GM12878 (cell line): ENCODE data around the gene UBE2E1. TPM values are rescaled to one million over a fixed set of nuclear protein-coding genes. Genes with fewer than 3 reads are reported as not detected.

Source experiments
- ATAC-seq: fragments of 200-7000 bp; cut with Tn5 transposase; 3 replicates; pipeline ENCODE4 v1.9.1; 2020; ENCODE audit warnings: mild to moderate bottlenecking, moderate library complexity
- BruUV-seq: library from RNA; stranded (reverse); fragments of 400-500 nt; replicated peaks from 2 replicates; lab custom pipeline; 2021; lab: Mats Ljungman, UMichigan
- CTCF ChIA-PET: fragments of 300-600 bp; sonication (Branson Sonifier 250); formaldehyde crosslinking; extraction: SDS; loops from one replicate; lab custom pipeline; 2021; ENCODE audit warnings: inconsistent platforms; lab: Yijun Ruan, JAX
- POLR2A ChIA-PET: fragments of 350-600 bp; formaldehyde crosslinking; extraction: SDS; loops from one replicate; lab custom pipeline; 2021; ENCODE audit warnings: inconsistent platforms; lab: Charles Lee
- RAD21 ChIA-PET: fragments of 300-600 bp; sonication (Branson Sonifier 250); formaldehyde crosslinking; loops from one replicate; lab custom pipeline; 2023; ENCODE audit warnings: antibody characterized with exemption; ENCODE audit not compliant: unreplicated experiment; lab: Charles Lee
- SMC1A ChIA-PET: fragments of 300-600 bp; sonication (Branson Sonifier 250); formaldehyde crosslinking; loops from one replicate; lab custom pipeline; 2023; ENCODE audit not compliant: unreplicated experiment, uncharacterized antibody; lab: Charles Lee
- DNase-seq: peaks from one replicate; pipeline ENCODE4 v3.0.0-alpha.2; 2011; ENCODE audit warnings: low read depth, low spot score
- FAIRE-seq: peaks from 3 replicates; lab custom pipeline; 2011; peaks lifted over from hg19 to GRCh38; lab: Jason Lieb, UNC
- H2AFZ ChIP-seq: 2 replicates; pipeline ENCODE4 v1.6.0; 2011; ENCODE audit warnings: low read depth, low read length, control low read depth; ENCODE audit not compliant: control insufficient read depth
- H3K27ac ChIP-seq: 2 replicates; pipeline ENCODE4 v1.5.1; 2011; ENCODE audit warnings: control low read depth; ENCODE audit not compliant: control insufficient read depth, insufficient read depth
- H3K27me3 ChIP-seq, 2 experiments: replicated peaks in 1 of 2; 2 replicates each; pipeline versions ENCODE4 v1.6.0 to v1.6.1; 2011; ENCODE audit warnings: low read length in 1 of 2; ENCODE audit not compliant: control insufficient read depth in 2 of 2, insufficient read depth in 2 of 2
- H3K36me3 ChIP-seq, 2 experiments: 2 replicates each; pipeline ENCODE4 v1.5.1; 2011; ENCODE audit warnings: low read length in 1 of 2; ENCODE audit not compliant: control insufficient read depth in 2 of 2, insufficient read depth in 2 of 2
- H3K4me1 ChIP-seq: 2 replicates; pipeline ENCODE4 v1.6.1; 2011; ENCODE audit warnings: mild to moderate bottlenecking, low read length, moderate library complexity, mixed read lengths; ENCODE audit not compliant: control insufficient read depth, insufficient read depth
- H3K4me2 ChIP-seq: 2 replicates; pipeline ENCODE4 v1.6.0; 2011; ENCODE audit warnings: control low read depth; ENCODE audit not compliant: control insufficient read depth, insufficient read depth
- H3K4me3 ChIP-seq: fragments of 200-600 bp; sonication (generic); 2 replicates; pipeline ENCODE4 v1.5.1; 2016
- H3K79me2 ChIP-seq: 2 replicates; pipeline ENCODE4 v1.6.0; 2011; ENCODE audit warnings: low read length; ENCODE audit not compliant: control insufficient read depth, insufficient read depth
- H3K9ac ChIP-seq: 2 replicates; pipeline ENCODE4 v1.8.0; 2011; ENCODE audit warnings: low read length, control low read depth, mixed read lengths; ENCODE audit not compliant: control insufficient read depth, insufficient read depth
- H3K9me3 ChIP-seq: replicated peaks from 3 replicates; pipeline ENCODE4 v1.5.1; 2011; ENCODE audit warnings: mild to moderate bottlenecking, low read length; ENCODE audit not compliant: control insufficient read depth, insufficient read depth
- H4K20me1 ChIP-seq: 2 replicates; pipeline ENCODE4 v1.6.0; 2011; ENCODE audit not compliant: control insufficient read depth, insufficient read depth
- BCL3 ChIP-seq: IDR thresholded peaks from 2 replicates; pipeline ENCODE4 v1.6.1; 2011; ENCODE audit warnings: borderline replicate concordance, low read depth, mild to moderate bottlenecking, moderate library complexity, low read length; ENCODE audit not compliant: insufficient read depth, poor library complexity, severe bottlenecking
- JUND ChIP-seq: IDR thresholded peaks from 2 replicates; pipeline ENCODE4 v1.6.1; 2012; ENCODE audit warnings: low read depth, mild to moderate bottlenecking, low read length, improper control_type of control experiment, moderate library complexity
- KDM1A ChIP-seq: fragments of 200-600 bp; sonication (generic); IDR thresholded peaks from 2 replicates; pipeline ENCODE4 v1.6.1; 2016; ENCODE audit warnings: borderline replicate concordance
- NR2C2 ChIP-seq: IDR thresholded peaks from 2 replicates; pipeline ENCODE4 v1.6.1; 2011; ENCODE audit warnings: borderline replicate concordance, low read depth; ENCODE audit not compliant: control insufficient read depth, insufficient read length
- POU2F2 ChIP-seq: IDR thresholded peaks from 3 replicates; pipeline ENCODE4 v1.6.1; 2011; ENCODE audit warnings: low read depth, mild to moderate bottlenecking, low read length, borderline replicate concordance
- SIX5 ChIP-seq: IDR thresholded peaks from 2 replicates; pipeline ENCODE4 v1.6.1; 2011; ENCODE audit warnings: mild to moderate bottlenecking, low read depth, low read length, moderate library complexity; ENCODE audit not compliant: severe bottlenecking
- WGBS: methylation state at CpG from one replicate; pipeline ENCODE4 v1.1.6; 2016; ENCODE audit warnings: low lambda C conversion rate; ENCODE audit not compliant: insufficient replicate concordance, insufficient coverage; ENCODE audit errors: missing lambda C conversion rate; 5-methylcytosine and 5-hydroxymethylcytosine counted together
- in situ Hi-C: fragments of 300-500 bp; cut with MboI; formaldehyde crosslinking; loops from 9 replicates; pipeline ENCODE4 v1.14.3; 2018; ENCODE audit warnings: mixed read lengths
- intact Hi-C: fragments of 100-400 bp; cut with micrococcal nuclease; formaldehyde crosslinking; loops from one replicate; pipeline ENCODE4 v1.14.2; 2022; ENCODE audit not compliant: unreplicated experiment
- polyA plus RNA-seq, 11 experiments: library from polyadenylated mRNA; depleted of rRNA in 4 of 11; unstranded in 6 of 11; stranded (reverse) in 5 of 11; fragments of >200 nt; fragmentation: Nextera tagmentation in 4 of 11; fragmentation: Illumina TruSeq in 1 of 11; extraction: Ambion mirVana in 4 of 11; extraction: Trizol in 1 of 11; gene quantifications; 1 replicate in 1 of 11; 2 replicates in 10 of 11; pipeline versions ENCODE4 v1.2.1 to v1.2.3, GENCODE V29; 2011 to 2016; ENCODE audit warnings: inconsistent platforms in 2 of 11, missing spikeins in 2 of 11, low read depth in 1 of 11
- total RNA-seq, 4 experiments: library from RNA; depleted of rRNA in 3 of 4; stranded (reverse); fragments of >200 nt in 3 of 4; fragmentation: Illumina TruSeq in 1 of 4; extraction: Trizol in 1 of 4; gene quantifications; 2 replicates each; pipeline versions ENCODE4 v1.2.1 to v1.2.3, GENCODE V29; 2013 to 2021

Gene UBE2E1
- total and polyA plus RNA-seq, 10 of the 15 experiments (the other 5 are each of a cell fraction or from before 2014, with no cell fraction given) = 18.7 to 425 (median 147) TPM

GRCh38 chr3:23796518-23796917 lies 9.2 kb upstream of the UBE2E1 start:
- ATAC-seq (no peak), FAIRE-seq (no peak), DNase-seq (no peak)
- CTCF ChIA-PET = interaction anchor here (0.6 to 1.7 kb wide), 3 partner anchors 34 to 92 kb away, joined by 3 to 5 read pairs (median 3); no protein-coding TSS in a partner anchor
- BruUV-seq = no TSS peak
- Histone ChIP-seq H3K27me3 (peaks cover 0 to 2% of the 10 kb centered on the region in 2 experiments; a peak in 1 of 4 replicates), H3K4me2 (no peak overlapping the region), H3K4me1 (peaks cover 14% of the 10 kb centered on the region), H4K20me1 (no peaks in the 10 kb centered on the region), H3K79me2 (no peaks in the 10 kb centered on the region), H3K36me3 (no peaks in the 10 kb centered on the region), H3K9me3 (no peaks in the 10 kb centered on the region), H3K9ac (no peak overlapping the region), H2AFZ (no peak overlapping the region), H3K27ac (no peak overlapping the region), H3K4me3 (no peak overlapping the region)
- 50% methylated on average over 2 of the region's 2 CpGs for WGBS
- TF ChIP-seq SIX5 (no peak), POU2F2 (no peak), JUND (no peak), NR2C2 (no peak), BCL3 (no peak), KDM1A (no peak)
- POLR2A ChIA-PET = no interaction called here
- intact Hi-C loops = no loop called here
- SMC1A ChIA-PET = interaction anchor here (0.6 to 1.7 kb wide), 8 partner anchors 15 to 740 kb away, joined by 3 to 5 read pairs (median 3); no protein-coding TSS in a partner anchor
- in situ Hi-C loops = no loop called here
- RAD21 ChIA-PET = interaction anchor here (1.5 kb wide), 1 partner anchor 36 kb away, joined by 5 read pairs; no protein-coding TSS in a partner anchor
